Left renal cortex interstitium (tissue), 4 donors: ENCODE data around the gene NAA35. TPM values are rescaled to one million over a fixed set of nuclear protein-coding genes. Genes with fewer than 3 reads are reported as not detected.

Source experiments
- DNase-seq, 4 donors: peaks; one replicate each; pipeline ENCODE4 v3.0.0-alpha.2; 2013; ENCODE audit warnings: low read depth in 4 of 4, low spot score in 2 of 4, missing footprints in 1 of 4
- polyA plus RNA-seq, 4 donors: library from polyadenylated mRNA; unstranded; fragments of 120-200 nt; gene quantifications; one replicate each; pipeline ENCODE4 v1.2.1, GENCODE V29; 2013; ENCODE audit not compliant: insufficient read length in 4 of 4

NAA35 gene
- polyA plus RNA-seq, 4 donors = 32.1 to 36.7 (median 34.6) TPM

DNA sequence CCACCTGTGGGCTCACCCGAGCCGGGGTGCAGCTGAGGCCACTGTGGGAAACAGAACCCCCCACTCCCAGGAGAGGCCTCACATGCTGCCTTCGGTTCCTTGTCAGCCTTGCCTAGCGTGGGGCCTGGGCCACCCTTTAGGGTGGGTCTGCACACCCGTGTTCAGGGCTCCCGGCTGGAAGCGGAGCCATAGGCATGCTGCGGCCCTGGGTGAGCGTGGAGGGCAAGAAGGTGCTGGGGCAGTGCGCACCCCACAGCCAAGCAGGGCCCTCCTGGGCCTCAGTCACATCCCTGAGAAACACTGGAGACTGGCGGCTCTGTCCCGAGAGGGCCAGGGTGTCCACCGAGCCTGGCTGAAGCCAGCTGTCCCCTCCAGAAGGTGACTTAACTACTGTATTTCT is 116.5 kb downstream of the NAA35 start:
- DNase-seq = no peak

DNA sequence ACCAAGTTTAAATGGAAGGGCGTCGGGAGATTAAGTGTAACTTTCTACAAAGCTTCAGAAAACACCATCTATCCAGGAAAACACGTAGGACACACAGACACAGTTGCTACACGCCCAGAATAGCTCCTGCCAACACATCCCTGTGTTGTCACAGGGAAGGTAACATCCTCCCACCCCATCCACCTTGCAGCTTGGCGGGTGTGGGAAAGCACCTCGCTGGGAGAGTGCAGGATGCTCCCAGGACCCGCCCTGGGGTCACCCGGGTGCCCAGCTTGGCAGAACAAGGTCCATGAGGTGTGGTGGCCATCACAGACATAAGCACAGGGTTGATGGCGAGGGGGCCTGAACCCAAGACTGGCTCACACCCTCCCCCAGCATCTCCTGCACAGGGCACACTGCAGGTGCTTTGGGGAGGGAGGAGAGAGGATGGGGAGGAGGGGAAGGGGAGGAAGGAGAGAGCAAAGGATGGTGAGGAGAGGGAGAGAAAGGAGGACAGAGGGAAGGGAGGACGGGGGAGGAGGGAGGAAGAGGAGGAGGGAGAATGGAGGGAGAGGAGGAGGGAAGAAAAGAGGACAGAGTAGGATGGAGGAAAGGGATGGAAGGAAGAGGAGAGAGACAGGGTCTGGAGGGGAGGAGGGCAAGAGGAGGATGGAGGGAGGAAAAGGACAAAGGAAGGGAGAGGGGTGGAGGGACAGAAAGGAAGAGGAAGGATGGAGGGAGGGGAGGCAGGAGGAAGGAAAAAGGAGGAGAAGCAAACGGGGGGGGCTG is 121.2 kb downstream of the NAA35 start:
- no peak for DNase-seq

DNA sequence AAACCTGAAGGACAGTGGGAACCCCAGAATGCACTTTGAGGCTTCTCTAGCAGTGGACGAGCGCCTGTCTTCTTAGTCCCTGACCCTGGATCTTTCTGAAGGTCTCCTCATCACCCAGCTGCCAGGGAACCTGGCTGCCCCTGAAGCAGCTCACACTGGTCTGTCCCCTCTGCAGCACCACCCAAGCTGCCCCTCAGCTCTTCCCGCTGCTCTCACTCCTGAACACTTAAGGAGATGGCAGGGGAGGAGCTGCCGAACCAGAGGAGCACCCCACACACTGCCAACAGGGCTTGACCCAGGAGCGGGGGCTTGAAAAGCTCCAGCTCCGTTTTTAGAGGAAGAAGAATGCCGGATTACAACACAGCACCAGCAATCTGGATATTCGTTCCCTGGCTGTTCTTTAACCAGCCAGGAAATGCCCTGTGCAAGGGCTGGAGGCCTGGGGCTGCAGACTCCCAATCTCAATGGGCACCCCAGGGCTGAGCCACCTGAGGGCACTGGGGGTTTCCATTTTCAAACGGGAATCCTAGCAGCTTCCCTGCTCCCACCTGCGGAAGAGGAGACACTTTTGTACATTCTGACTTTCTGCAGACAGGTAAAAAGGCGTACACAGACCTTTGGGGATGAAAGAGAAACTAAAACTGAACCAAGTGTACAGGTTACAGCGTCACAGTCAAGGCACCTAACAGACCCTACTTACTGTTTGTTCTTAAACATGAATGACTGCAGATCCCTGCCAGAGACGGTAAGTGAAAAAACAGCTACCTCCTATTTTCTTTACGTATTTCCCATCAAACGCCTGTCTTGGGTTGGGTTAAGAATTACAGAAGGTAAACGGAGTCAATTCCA is 122.1 kb downstream of the NAA35 start:
- DNase-seq = no peak

DNA sequence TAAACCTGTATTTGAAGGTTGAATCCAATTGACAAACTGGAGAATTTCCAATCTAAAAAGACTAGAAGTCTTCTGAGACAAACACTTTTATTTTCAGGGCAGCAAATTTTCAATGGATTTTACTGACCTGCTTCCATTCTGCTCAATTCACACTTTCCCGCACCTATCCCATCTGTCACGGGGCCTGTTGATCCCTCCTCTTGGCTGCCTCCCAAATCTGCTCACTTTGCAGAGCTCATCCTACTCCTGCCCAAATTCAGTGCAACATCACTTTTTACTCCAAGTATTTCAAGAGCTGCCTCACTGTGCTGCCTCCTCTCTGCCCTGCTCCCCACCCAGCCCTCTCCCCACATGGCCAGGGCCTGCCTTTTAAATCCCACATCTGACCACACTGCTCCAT is 123.3 kb downstream of the NAA35 start:
- DNase-seq = no peak

DNA sequence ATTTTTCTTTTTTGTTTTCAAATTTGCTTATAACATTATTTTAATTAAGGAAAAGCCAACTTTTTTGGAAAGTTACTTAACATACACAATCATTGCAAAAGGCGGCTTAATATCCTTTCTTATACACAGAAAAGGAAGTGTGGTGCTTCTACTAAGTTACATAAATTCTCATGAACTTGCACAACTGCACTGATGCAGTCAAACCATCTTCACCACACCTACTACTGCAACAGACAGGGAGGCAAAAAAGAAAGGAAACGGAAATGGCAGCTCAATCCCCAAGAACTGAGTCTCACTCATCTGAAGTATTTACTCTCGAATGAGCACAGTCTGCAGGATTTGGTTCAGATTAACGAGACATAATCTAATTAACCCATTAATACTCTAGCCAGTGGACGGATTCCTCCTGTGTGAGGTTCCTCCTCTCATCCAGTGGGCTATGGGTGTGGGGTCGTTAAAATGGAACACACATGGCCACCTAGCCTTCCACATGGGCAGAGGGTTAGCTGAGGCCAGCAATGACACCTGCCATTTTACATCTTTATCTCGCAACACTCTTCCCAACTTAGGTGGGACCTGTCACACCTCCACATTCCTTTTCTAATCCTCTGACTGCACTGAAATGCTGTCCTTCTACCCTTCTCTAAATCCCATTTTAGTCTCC is 128.4 kb downstream of the NAA35 start:
- no peak for DNase-seq

Other genes with a start within 250 kb of the NAA35 start
- gene AGTPBP1, start 199.2 kb upstream of the NAA35 start, polyA plus RNA-seq = 10 to 100 TPM; 21.7 to 29.7 (median 26.4) TPM
- gene GOLM1, start 158.4 kb downstream of the NAA35 start, polyA plus RNA-seq = 100 to 1,000 TPM; 151 to 166 (median 163) TPM